H1 (cell line): ENCODE data around the gene CACNA1A. TPM values are rescaled to one million over a fixed set of nuclear protein-coding genes. Genes with fewer than 3 reads are reported as not detected.

ENCODE experiments used
- CTCF ChIP-seq, 3 experiments: IDR thresholded peaks; 1 replicate in 2 of 3; 2 replicates in 1 of 3; pipeline versions ENCODE4 v1.5.1 to v1.6.1; 2011; ENCODE audit warnings: low read length in 3 of 3, mild to moderate bottlenecking in 3 of 3, inconsistent platforms in 2 of 3, low read depth in 1 of 3, moderate library complexity in 1 of 3; ENCODE audit not compliant: insufficient read depth in 1 of 3; ENCODE audit errors: control extremely low read depth in 1 of 3
- polyA plus RNA-seq, 7 experiments: library from polyadenylated mRNA; depleted of rRNA in 3 of 7; stranded (reverse) in 5 of 7; unstranded in 2 of 7; fragments of >200 nt in 5 of 7; fragments of 200-250 nt in 2 of 7; gene quantifications; 1 replicate in 5 of 7; 2 replicates in 1 of 7; 4 replicates in 1 of 7; pipeline versions ENCODE4 v1.2.1 to v1.2.3, GENCODE V29; 2011 to 2013; ENCODE audit warnings: missing spikeins in 2 of 7, mixed read lengths in 2 of 7
- total RNA-seq: library from RNA; stranded (reverse); fragmentation: NEBNext Ultra II Directional; extraction: Animal tissue kit (Norgen Biotek cat#: 25700); gene quantifications from 2 replicates; pipeline ENCODE4 v1.2.1, GENCODE V29; 2021

The CACNA1A gene
- total and polyA plus RNA-seq, 2 of the 8 experiments (the other 6 are each of a cell fraction or from before 2014, with no cell fraction given): 10.7 to 25.3 TPM

- TF ChIP-seq CTCF (IDR thresholded peaks at IDR 0.05; ENCODE audit: control extremely low read depth in 1 of 3, insufficient read depth in 1 of 3, low read depth in 1 of 3, low read length in 3 of 3): peak; percentile 53 to 86 (median 74)
Observed at GRCh38 chr19:13241231-13242104, 264.8 kb downstream of the CACNA1A start (continued).
